SKM-1 treated with dmso at 0.1 percent for 144 hours (cell line): ENCODE results near the gene DNAAF5.

Experiments
- DNase-seq: peaks from one replicate; lab custom pipeline; 2025; ENCODE audit not compliant: unreplicated experiment; lab: John Stamatoyannopoulos, UW

Gene DNAAF5

GRCh38 chr7:706721-707120, 19.8 kb upstream of the DNAAF5 start:
- no peak for DNase-seq

- no peak for DNase-seq
These were observed 19.1 kb upstream of the DNAAF5 start for GRCh38 chr7:707296-708000.

- DNase-seq = no peak
These were observed 16.3 kb upstream of the DNAAF5 start for GRCh38 chr7:710161-710560.

GRCh38 chr7:711093-711921, 15.2 kb upstream of the DNAAF5 start:
- no peak for DNase-seq

- no peak for DNase-seq
These were observed 14.5 kb upstream of the DNAAF5 start for GRCh38 chr7:711922-712380.

GRCh38 chr7:712381-713138, 13.9 kb upstream of the DNAAF5 start:
- DNase-seq = no peak

- DNase-seq = no peak
These were observed 13.4 kb upstream of the DNAAF5 start for GRCh38 chr7:713139-713457.

GRCh38 chr7:713488-714230, 12.8 kb upstream of the DNAAF5 start:
- DNase-seq = no peak

GRCh38 chr7:714251-714671, 12.2 kb upstream of the DNAAF5 start:
- no peak for DNase-seq

- no peak for DNase-seq
These were observed 10.3 kb upstream of the DNAAF5 start for GRCh38 chr7:716222-716621.

GRCh38 chr7:716636-717035, 9.9 kb upstream of the DNAAF5 start:
- DNase-seq = no peak

GRCh38 chr7:721619-722248, 4.8 kb upstream of the DNAAF5 start:
- DNase-seq = no peak

GRCh38 chr7:723541-723940, 3.0 kb upstream of the DNAAF5 start:
- DNase-seq = no peak

- no peak for DNase-seq
These were observed 2.2 kb upstream of the DNAAF5 start for GRCh38 chr7:724298-724697.

GRCh38 chr7:725223-726005, 1.1 kb upstream of the DNAAF5 start:
- DNase-seq = no peak

- DNase-seq = no peak
These were observed 280 bp downstream of the DNAAF5 start for GRCh38 chr7:726854-727103.

- no peak for DNase-seq
These were observed 756 bp downstream of the DNAAF5 start, which contains the start of gene PRKAR1B for GRCh38 chr7:727104-727805. PRKAR1B (minus strand) TSS chr7:727281; CDS start chr7:711505, 15,776 bp downstream.

GRCh38 chr7:727806-728460, 1.4 kb downstream of the DNAAF5 start:
- DNase-seq = no peak

GRCh38 chr7:728602-729001, 2.1 kb downstream of the DNAAF5 start:
- DNase-seq = no peak
